ENCODE measurements around the gene NISCH.

Gene NISCH

DNA sequence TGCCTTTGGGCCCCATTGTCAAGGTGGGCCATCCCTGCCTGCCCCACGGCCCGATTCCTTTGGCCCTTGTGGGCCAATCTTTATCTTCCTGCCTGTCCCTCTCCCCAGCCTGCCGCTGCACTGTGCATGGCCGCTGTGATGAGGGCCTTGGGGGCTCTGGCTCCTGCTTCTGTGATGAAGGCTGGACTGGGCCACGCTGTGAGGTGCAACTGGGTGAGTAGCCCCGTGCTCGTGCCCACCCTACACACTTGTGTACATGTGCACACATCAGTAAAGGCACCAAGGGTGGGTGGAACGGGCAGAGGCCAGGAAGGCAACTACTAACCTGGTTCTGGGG lies 66.1 kb downstream of the NISCH start:
- no peak overlapping the region for H3K27ac ChIP-seq
- TF ChIP-seq, protein P1, sequence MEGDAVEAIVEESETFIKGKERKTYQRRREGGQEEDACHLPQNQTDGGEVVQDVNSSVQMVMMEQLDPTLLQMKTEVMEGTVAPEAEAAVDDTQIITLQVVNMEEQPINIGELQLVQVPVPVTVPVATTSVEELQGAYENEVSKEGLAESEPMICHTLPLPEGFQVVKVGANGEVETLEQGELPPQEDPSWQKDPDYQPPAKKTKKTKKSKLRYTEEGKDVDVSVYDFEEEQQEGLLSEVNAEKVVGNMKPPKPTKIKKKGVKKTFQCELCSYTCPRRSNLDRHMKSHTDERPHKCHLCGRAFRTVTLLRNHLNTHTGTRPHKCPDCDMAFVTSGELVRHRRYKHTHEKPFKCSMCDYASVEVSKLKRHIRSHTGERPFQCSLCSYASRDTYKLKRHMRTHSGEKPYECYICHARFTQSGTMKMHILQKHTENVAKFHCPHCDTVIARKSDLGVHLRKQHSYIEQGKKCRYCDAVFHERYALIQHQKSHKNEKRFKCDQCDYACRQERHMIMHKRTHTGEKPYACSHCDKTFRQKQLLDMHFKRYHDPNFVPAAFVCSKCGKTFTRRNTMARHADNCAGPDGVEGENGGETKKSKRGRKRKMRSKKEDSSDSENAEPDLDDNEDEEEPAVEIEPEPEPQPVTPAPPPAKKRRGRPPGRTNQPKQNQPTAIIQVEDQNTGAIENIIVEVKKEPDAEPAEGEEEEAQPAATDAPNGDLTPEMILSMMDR (conservative IDR thresholded peaks at IDR 0.05), result no peak

DNA sequence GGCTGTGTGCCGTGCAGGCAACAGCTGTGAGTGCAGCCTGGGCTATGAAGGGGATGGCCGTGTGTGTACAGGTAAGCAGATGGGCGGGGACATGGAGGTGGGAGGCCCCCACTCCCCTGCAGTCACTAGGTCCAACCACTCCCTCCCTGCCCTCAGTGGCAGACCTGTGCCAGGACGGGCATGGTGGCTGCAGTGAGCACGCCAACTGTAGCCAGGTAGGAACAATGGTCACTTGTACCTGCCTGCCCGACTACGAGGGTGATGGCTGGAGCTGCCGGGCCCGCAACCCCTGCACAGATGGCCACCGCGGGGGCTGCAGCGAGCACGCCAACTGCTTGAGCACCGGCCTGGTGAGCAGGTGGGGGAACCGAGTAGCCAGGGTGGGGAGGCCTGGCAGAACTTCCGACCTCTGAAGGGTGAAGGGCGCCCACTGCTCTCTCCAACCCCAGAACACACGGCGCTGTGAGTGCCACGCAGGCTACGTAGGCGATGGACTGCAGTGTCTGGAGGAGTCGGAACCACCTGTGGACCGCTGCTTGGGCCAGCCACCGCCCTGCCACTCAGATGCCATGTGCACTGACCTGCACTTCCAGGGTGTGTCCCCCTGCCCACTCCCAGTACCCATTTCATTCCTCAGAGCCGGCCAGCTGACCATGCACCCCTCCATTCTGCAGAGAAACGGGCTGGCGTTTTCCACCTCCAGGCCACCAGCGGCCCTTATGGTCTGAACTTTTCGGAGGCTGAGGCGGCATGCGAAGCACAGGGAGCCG lies 66.7 kb downstream of the NISCH start:
- TF ChIP-seq, protein P1 (conservative IDR thresholded peaks at IDR 0.05), result no peak
- H3K27ac ChIP-seq, result no peak overlapping the region

DNA sequence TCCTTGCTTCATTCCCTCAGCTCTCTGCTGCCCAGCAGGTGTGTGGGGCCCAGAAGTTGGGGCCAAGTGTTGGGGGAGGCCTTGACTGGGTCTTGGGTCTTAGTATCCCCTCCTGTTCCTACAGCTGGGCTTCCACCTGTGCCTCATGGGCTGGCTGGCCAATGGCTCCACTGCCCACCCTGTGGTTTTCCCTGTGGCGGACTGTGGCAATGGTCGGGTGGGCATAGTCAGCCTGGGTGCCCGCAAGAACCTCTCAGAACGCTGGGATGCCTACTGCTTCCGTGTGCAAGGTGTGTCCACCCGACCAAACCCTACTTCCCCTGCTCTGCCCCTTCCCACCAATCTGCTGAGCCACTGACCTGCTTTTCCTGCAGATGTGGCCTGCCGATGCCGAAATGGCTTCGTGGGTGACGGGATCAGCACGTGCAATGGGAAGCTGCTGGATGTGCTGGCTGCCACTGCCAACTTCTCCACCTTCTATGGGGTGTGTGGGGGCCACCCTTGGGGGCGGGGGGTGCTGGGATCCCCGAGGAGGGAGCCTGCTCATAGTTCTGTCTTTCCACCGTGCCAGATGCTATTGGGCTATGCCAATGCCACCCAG lies 67.3 kb downstream of the NISCH start:
- H3K27ac ChIP-seq, result no peak overlapping the region
- TF ChIP-seq, protein P1 (conservative IDR thresholded peaks at IDR 0.05), result no peak

DNA sequence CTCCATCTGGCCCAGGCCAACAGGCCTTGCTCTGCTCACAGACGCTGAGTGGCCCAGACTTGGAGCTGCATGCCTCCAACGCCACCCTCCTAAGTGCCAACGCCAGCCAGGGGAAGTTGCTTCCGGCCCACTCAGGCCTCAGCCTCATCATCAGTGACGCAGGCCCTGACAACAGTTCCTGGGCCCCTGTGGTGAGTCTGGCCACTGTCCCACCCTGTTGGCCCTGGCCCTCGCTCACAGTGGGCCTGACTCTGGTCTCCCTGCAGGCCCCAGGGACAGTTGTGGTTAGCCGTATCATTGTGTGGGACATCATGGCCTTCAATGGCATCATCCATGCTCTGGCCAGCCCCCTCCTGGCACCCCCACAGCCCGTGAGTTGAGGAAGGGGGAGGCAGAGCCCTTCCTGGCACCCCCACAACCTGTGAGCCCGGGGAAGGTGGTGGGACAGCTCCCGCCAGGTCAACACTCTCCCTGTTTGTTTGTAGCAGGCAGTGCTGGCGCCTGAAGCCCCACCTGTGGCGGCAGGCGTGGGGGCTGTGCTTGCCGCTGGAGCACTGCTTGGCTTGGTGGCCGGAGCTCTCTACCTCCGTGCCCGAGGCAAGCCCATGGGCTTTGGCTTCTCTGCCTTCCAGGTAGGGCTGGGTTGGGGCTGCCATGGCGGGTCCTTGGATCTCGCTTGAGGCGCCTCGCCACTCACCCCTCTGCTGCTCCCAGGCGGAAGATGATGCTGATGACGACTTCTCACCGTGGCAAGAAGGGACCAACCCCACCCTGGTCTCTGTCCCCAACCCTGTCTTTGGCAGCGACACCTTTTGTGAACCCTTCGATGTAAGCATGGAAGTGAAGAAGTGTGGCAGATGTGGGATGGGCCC lies 68.2 kb downstream of the NISCH start:
- H3K27ac ChIP-seq, result no peak overlapping the region
- TF ChIP-seq, protein P1 (conservative IDR thresholded peaks at IDR 0.05), result no peak

DNA sequence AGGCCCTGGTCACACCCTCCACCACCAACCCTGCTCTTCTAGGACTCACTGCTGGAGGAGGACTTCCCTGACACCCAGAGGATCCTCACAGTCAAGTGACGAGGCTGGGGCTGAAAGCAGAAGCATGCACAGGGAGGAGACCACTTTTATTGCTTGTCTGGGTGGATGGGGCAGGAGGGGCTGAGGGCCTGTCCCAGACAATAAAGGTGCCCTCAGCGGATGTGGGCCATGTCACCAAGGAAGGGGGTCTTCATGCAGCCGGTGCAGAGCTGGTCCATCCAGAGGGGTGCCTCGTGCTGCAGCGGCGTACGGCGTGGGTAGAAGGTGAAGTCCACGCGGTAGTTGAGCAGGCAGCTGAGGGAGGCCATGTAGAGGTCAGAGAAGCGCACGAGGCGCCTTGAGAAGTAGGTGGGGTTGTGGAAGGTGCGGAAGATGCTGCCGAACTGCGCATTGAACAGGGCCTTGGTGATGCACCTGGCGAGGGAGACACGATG lies 68.9 kb downstream of the NISCH start:
- TF ChIP-seq, protein P1 (conservative IDR thresholded peaks at IDR 0.05), result no peak
- H3K27ac ChIP-seq, result no peak overlapping the region

DNA sequence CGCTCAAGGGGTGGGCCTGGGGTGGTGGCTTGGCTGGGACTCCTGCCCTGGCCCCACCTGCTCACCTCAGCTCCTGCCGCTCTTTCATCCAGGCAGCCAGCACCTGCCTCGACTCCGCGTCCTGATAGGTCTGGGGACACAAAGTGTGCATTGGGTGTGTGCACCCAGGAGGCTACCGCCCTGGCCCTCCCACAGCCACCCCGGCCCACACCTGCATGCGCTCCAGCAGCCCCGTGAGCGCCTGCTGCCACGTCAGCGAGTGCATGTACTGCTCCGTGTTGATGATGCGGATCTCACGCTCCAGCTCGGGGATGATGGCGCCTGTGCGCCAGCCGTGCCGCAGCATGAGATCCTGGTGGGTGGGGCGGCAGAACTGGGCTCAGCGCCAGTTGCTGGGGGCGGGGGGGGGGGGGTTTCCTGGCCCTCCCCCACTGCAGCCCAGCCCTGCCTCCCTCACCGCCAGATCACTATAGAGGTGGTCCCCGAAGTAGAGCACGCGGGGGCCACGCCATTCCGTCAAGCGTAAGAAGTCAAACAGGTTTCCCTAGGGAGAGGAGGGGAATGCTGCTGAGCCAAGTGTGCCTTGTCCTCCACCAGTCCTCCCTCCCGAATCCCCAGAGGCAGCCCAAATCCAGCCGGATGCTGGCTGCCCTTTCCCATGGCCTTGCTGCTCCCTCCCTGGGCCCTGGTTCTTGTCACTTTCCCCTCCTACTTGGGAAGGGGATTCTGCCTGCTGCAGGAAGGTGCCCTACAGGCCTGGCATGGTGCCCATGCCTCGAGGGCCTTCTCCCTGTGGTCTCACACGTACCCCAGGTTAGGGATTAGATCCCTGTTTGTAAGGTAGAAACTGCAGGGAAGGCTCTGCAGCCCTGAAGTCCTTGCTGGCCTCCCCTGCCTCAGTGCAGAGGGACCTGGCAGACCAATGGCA lies 69.6 kb downstream of the NISCH start:
- H3K27ac ChIP-seq, result peak overlapping the region; percentile 18; the same call in 1 of the 2 replicates
- TF ChIP-seq, protein P1 (conservative IDR thresholded peaks at IDR 0.05), result no peak

All from VCaP (cell line).